Liver (tissue), 3 donors: ENCODE results near the gene NAALADL1.

Source experiments
- ATF3 ChIP-seq: IDR thresholded peaks from 2 replicates; pipeline ENCODE4 v1.6.1; 2016; ENCODE audit warnings: antibody characterized with exemption
- CTCF ChIP-seq: fragments of 150-350 bp; IDR thresholded peaks from 2 replicates; pipeline ENCODE4 v1.5.1; 2017; ENCODE audit warnings: improper control_type of control experiment, low read depth, low read length; ENCODE audit not compliant: missing input control
- EGR1 ChIP-seq, 2 donors: IDR thresholded peaks; 2 replicates each; pipeline ENCODE4 v1.6.1; 2016 to 2018; ENCODE audit warnings: antibody characterized with exemption in 2 of 2, low read depth in 2 of 2
- GABPA ChIP-seq, 2 donors: IDR thresholded peaks in 1 of 2; conservative IDR thresholded peaks in 1 of 2; 2 replicates each; pipeline ENCODE4 v1.6.1; 2016; ENCODE audit warnings: antibody characterized with exemption in 2 of 2, mild to moderate bottlenecking in 1 of 2, moderate library complexity in 1 of 2
- HNF4A ChIP-seq, 2 donors: conservative IDR thresholded peaks; 2 replicates each; pipeline ENCODE4 v1.6.1; 2016; ENCODE audit warnings: antibody characterized with exemption in 2 of 2, mild to moderate bottlenecking in 2 of 2
- JUND ChIP-seq, 2 donors: IDR thresholded peaks; 2 replicates each; pipeline ENCODE4 v1.6.1; 2016; ENCODE audit warnings: antibody characterized with exemption in 2 of 2
- NR2F2 ChIP-seq: IDR thresholded peaks from 2 replicates; pipeline ENCODE4 v1.6.1; 2016; ENCODE audit warnings: antibody characterized with exemption
- RAD21 ChIP-seq, 2 donors: IDR thresholded peaks; 2 replicates each; pipeline ENCODE4 v1.6.1; 2016; ENCODE audit warnings: antibody characterized with exemption in 2 of 2, mild to moderate bottlenecking in 2 of 2
- REST ChIP-seq: IDR thresholded peaks from 2 replicates; pipeline ENCODE4 v1.6.1; 2016; ENCODE audit warnings: antibody characterized with exemption, mild to moderate bottlenecking
- RXRA ChIP-seq, 2 donors: IDR thresholded peaks; 2 replicates each; pipeline ENCODE4 v1.6.1; 2017 to 2018; ENCODE audit warnings: antibody characterized with exemption in 2 of 2, mild to moderate bottlenecking in 1 of 2
- TAF1 ChIP-seq: conservative IDR thresholded peaks from 2 replicates; pipeline ENCODE4 v1.6.1; 2016; ENCODE audit warnings: antibody characterized with exemption, mild to moderate bottlenecking
- YY1 ChIP-seq: IDR thresholded peaks from 2 replicates; pipeline ENCODE4 v1.6.1; 2016; ENCODE audit warnings: antibody characterized with exemption, mild to moderate bottlenecking
- TF ChIP-seq, protein P1 (sequence below): IDR thresholded peaks from 2 replicates; pipeline ENCODE4 v1.6.1; 2016; ENCODE audit warnings: antibody characterized with exemption
- donor health status: healthy.
- donor health status: healthy.

DNA sequence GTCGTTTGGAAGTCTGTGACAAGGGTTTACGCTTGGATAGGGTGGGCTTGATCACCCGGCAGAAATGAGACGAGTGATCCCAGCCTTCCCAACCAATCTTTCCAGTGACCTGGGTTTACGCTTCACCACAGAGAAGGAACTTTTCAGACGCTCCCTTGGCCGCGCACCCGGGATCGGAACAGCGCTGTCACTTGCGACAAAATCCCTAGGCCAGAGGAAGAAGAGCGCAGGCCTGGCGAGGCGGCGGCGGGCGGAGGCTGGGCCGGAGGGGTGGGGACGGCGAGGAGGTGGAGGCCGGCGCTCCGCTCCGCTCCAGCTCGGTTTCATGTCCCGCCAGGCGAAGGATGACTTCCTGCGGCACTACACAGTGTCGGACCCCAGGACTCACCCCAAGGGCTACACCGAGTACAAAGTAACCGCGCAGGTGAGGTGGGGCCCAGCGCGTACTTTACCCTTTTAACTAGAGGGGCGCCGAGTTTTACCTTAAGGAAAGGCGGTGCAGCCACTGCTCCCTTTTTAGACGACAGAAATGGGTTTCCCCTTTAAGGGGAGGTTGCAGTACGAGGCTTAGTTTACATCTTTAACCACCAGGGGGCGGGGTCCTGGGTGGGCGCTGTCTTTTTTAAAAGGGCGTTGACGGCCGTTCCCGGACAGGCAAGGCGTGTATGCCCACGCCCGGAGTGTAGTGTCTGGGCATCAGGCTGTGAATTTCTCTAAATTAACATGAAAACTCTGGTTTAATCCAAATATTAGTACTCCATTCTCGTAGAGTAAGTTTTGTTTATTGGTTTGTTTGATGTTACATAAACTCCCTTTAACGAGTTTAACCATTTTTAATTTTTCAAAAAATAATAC, 30.9 kb downstream of the NAALADL1 start, which contains the start of gene SNX15:
- peak; percentile 62 for TF ChIP-seq CTCF
- TF ChIP-seq ATF3: peak; percentile 37
- peak in 1 of 2 donors; percentile 91 for TF ChIP-seq EGR1 (IDR thresholded peaks at IDR 0.05; ENCODE audit: low read depth in 2 of 2)
- peak; percentile 69 for TF ChIP-seq YY1
- peak; percentile 19 to 23 for TF ChIP-seq RXRA (IDR thresholded peaks at IDR 0.05)
- TF ChIP-seq HNF4A (conservative IDR thresholded peaks at IDR 0.05): peak in 1 of 2 donors; percentile 21
- TF ChIP-seq, protein P1, sequence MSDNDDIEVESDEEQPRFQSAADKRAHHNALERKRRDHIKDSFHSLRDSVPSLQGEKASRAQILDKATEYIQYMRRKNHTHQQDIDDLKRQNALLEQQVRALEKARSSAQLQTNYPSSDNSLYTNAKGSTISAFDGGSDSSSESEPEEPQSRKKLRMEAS: peak; percentile 97
- TF ChIP-seq RAD21 (IDR thresholded peaks at IDR 0.05): peak; percentile 61 to 62
- TF ChIP-seq REST: peak; percentile 52
- no peak for TF ChIP-seq TAF1
- peak in 1 of 2 donors; percentile 75 for TF ChIP-seq GABPA (IDR thresholded peaks at IDR 0.05 in 1 of 2, conservative IDR thresholded peaks at IDR 0.05 in 1 of 2)
- peak in 1 of 2 donors; percentile 18 for TF ChIP-seq JUND (IDR thresholded peaks at IDR 0.05)
- TF ChIP-seq NR2F2: no peak
